MM.1S (cell line): Measurements from ENCODE around the gene C1orf232.
A peak's percentile ranks its signal among the peaks of the same experiment; 100 is the strongest.

Experiments
- CTCF ChIP-seq: fragments of 300-600 bp; sonication (generic); IDR thresholded peaks from 2 replicates; pipeline ENCODE4 v1.5.1; 2016; ENCODE audit warnings: antibody characterized with exemption, low read length, mixed read lengths
- EZH2phosphoT487 ChIP-seq: fragments of 300-600 bp; sonication (generic); IDR thresholded peaks from 2 replicates; pipeline ENCODE4 v1.6.1; 2018; ENCODE audit warnings: antibody characterized with exemption, low read length

- peak; percentile 13; the same call in 1 of the 2 replicates for TF ChIP-seq CTCF
- TF ChIP-seq EZH2phosphoT487: no peak
These were observed 21.7 kb upstream of the C1orf232 start, which contains the start of gene CATSPER4 for GRCh38 chr1:26190373-26190987.
